Liver (tissue), 9 donors: ENCODE results near the gene C3orf52. TPM values are rescaled to one million over a fixed set of nuclear protein-coding genes. Genes with fewer than 3 reads are reported as not detected.

ENCODE experiments used
- DNase-seq: peaks from one replicate; pipeline ENCODE4 v3.0.0-alpha.2; 2017; ENCODE audit warnings: low spot score
- H3K27ac ChIP-seq, 2 donors: one replicate each; pipeline ENCODE4 v1.7.0; 2013; ENCODE audit warnings: inconsistent platforms in 2 of 2, low read length in 2 of 2, control low read depth in 1 of 2, low read depth in 1 of 2, mild to moderate bottlenecking in 1 of 2
- H3K27me3 ChIP-seq, 4 donors: one replicate each; pipeline versions ENCODE4 v1.6.1 to v1.7.0; 2013; ENCODE audit warnings: low read length in 3 of 4, inconsistent platforms in 1 of 4, mild to moderate bottlenecking in 1 of 4, moderate library complexity in 1 of 4; ENCODE audit not compliant: control insufficient read depth in 4 of 4, insufficient read depth in 4 of 4
- H3K36me3 ChIP-seq, 4 donors: one replicate each; pipeline versions ENCODE4 v1.6.1 to v1.7.0; 2013; ENCODE audit warnings: low read length in 3 of 4, mild to moderate bottlenecking in 3 of 4, low read depth in 1 of 4, moderate library complexity in 1 of 4; ENCODE audit not compliant: control insufficient read depth in 4 of 4, insufficient read depth in 3 of 4
- H3K4me1 ChIP-seq, 4 donors: one replicate each; pipeline versions ENCODE4 v1.6.1 to v1.7.0; 2013; ENCODE audit warnings: low read length in 3 of 4, mild to moderate bottlenecking in 3 of 4, moderate library complexity in 1 of 4; ENCODE audit not compliant: control insufficient read depth in 4 of 4, insufficient read depth in 4 of 4
- H3K4me3 ChIP-seq, 3 donors: one replicate each; pipeline versions ENCODE4 v1.6.1 to v1.7.0; 2013; ENCODE audit warnings: low read length in 3 of 3, control low read depth in 1 of 3, low read depth in 1 of 3, mild to moderate bottlenecking in 1 of 3
- H3K9ac ChIP-seq, 2 donors: one replicate each; pipeline ENCODE4 v1.7.0; 2013; ENCODE audit warnings: low read length in 2 of 2, mild to moderate bottlenecking in 2 of 2, moderate library complexity in 2 of 2, control low read depth in 1 of 2, low read depth in 1 of 2
- H3K9me3 ChIP-seq, 4 donors: one replicate each; pipeline versions ENCODE4 v1.6.1 to v1.7.0; 2013; ENCODE audit warnings: low read length in 3 of 4; ENCODE audit not compliant: control insufficient read depth in 4 of 4
- ATF3 ChIP-seq: IDR thresholded peaks from 2 replicates; pipeline ENCODE4 v1.6.1; 2016; ENCODE audit warnings: antibody characterized with exemption
- EGR1 ChIP-seq, 2 donors: IDR thresholded peaks; 2 replicates each; pipeline ENCODE4 v1.6.1; 2016 to 2018; ENCODE audit warnings: antibody characterized with exemption in 2 of 2, low read depth in 2 of 2
- GABPA ChIP-seq, 2 donors: IDR thresholded peaks in 1 of 2; conservative IDR thresholded peaks in 1 of 2; 2 replicates each; pipeline ENCODE4 v1.6.1; 2016; ENCODE audit warnings: antibody characterized with exemption in 2 of 2, mild to moderate bottlenecking in 1 of 2, moderate library complexity in 1 of 2
- HNF4A ChIP-seq, 2 donors: conservative IDR thresholded peaks; 2 replicates each; pipeline ENCODE4 v1.6.1; 2016; ENCODE audit warnings: antibody characterized with exemption in 2 of 2, mild to moderate bottlenecking in 2 of 2
- NR2F2 ChIP-seq: IDR thresholded peaks from 2 replicates; pipeline ENCODE4 v1.6.1; 2016; ENCODE audit warnings: antibody characterized with exemption
- RAD21 ChIP-seq, 2 donors: IDR thresholded peaks; 2 replicates each; pipeline ENCODE4 v1.6.1; 2016; ENCODE audit warnings: antibody characterized with exemption in 2 of 2, mild to moderate bottlenecking in 2 of 2
- REST ChIP-seq: IDR thresholded peaks from 2 replicates; pipeline ENCODE4 v1.6.1; 2016; ENCODE audit warnings: antibody characterized with exemption, mild to moderate bottlenecking
- RXRA ChIP-seq, 2 donors: IDR thresholded peaks; 2 replicates each; pipeline ENCODE4 v1.6.1; 2017 to 2018; ENCODE audit warnings: antibody characterized with exemption in 2 of 2, mild to moderate bottlenecking in 1 of 2
- SP1 ChIP-seq: IDR thresholded peaks from 2 replicates; pipeline ENCODE4 v1.6.1; 2018; ENCODE audit warnings: antibody characterized with exemption, mild to moderate bottlenecking
- TAF1 ChIP-seq: conservative IDR thresholded peaks from 2 replicates; pipeline ENCODE4 v1.6.1; 2016; ENCODE audit warnings: antibody characterized with exemption, mild to moderate bottlenecking
- ZBTB33 ChIP-seq: IDR thresholded peaks from 2 replicates; pipeline ENCODE4 v1.6.1; 2016; ENCODE audit warnings: antibody characterized with exemption
- WGBS: extraction: QIAGEN DNeasy Blood & Tissue Kit; methylation state at CpG from one replicate; pipeline ENCODE4 v1.1.7; 2013; 5-methylcytosine and 5-hydroxymethylcytosine counted together
- polyA plus RNA-seq, 2 donors: library from polyadenylated mRNA; stranded (reverse) in 1 of 2; unstranded in 1 of 2; fragments of 200-250 nt in 1 of 2; fragments of >200 nt in 1 of 2; fragmentation: Nextera tagmentation in 1 of 2; extraction: Ambion mirVana in 1 of 2; gene quantifications; one replicate each; pipeline versions ENCODE4 v1.2.1 to v1.2.3, GENCODE V29; 2013 to 2015
- total RNA-seq, 2 donors: library from RNA; depleted of rRNA; stranded (reverse); fragments of >200 nt; gene quantifications; one replicate each; pipeline ENCODE4 v1.2.3, GENCODE V29; 2014
- donor health status: healthy.
- donor health status: healthy.
- donor health status: healthy.
- donor health status: healthy.
- donor health status: healthy.

Gene C3orf52
- total and polyA plus RNA-seq, 4 donors = 0.10 to 1.8 (median 0.47) TPM; not detected in 1

GRCh38 chr3:112083239-112083638 lies 3.0 kb upstream of the C3orf52 start (continued):
- TF ChIP-seq ZBTB33 = no peak
- no peak for TF ChIP-seq RXRA (IDR thresholded peaks at IDR 0.05)

GRCh38 chr3:112084980-112085705 lies 1.0 kb upstream of the C3orf52 start:
- no peak overlapping the region for H3K27ac ChIP-seq
- TF ChIP-seq TAF1 (no peak), NR2F2 (no peak), REST (no peak), EGR1 (IDR thresholded peaks at IDR 0.05; ENCODE audit: low read depth in 2 of 2) (no peak), SP1 (no peak), ZBTB33 (no peak), RXRA (IDR thresholded peaks at IDR 0.05) (no peak), HNF4A (conservative IDR thresholded peaks at IDR 0.05) (no peak), RAD21 (IDR thresholded peaks at IDR 0.05) (no peak), ATF3 (no peak)
- peaks cover 0 to 13% (median 6%) of the 10 kb centered on the region in 4 donors for H3K4me1 ChIP-seq
- DNase-seq = no peak
- peaks cover 0 to 4% (median 0%) of the 10 kb centered on the region in 4 donors for H3K27me3 ChIP-seq
- no peaks in the 10 kb centered on the region for H3K9me3 ChIP-seq
- H3K36me3 ChIP-seq = no peaks in the 10 kb centered on the region
- H3K9ac ChIP-seq = no peak overlapping the region
- WGBS = 84% methylated on average over 7 of the region's 7 CpGs
- H3K4me3 ChIP-seq = no peak overlapping the region

GRCh38 chr3:112085735-112086075 lies 484 bp upstream of the C3orf52 start:
- WGBS = 44% methylated on average over 12 of the region's 12 CpGs
- no peak overlapping the region for H3K27ac ChIP-seq

More at GRCh38 chr3:112085735-112086075, 484 bp upstream of the C3orf52 start:
- peaks cover 0 to 4% (median 0%) of the 10 kb centered on the region in 4 donors for H3K27me3 ChIP-seq
- H3K36me3 ChIP-seq = no peaks in the 10 kb centered on the region
- H3K9ac ChIP-seq = no peak overlapping the region
- no peaks in the 10 kb centered on the region for H3K9me3 ChIP-seq
- TF ChIP-seq GABPA (IDR thresholded peaks at IDR 0.05 in 1 of 2, conservative IDR thresholded peaks at IDR 0.05 in 1 of 2) = no peak
- DNase-seq = no peak
- H3K4me3 ChIP-seq = peak overlapping the region in 2 of 3 donors; percentile 19 to 48
- H3K4me1 ChIP-seq = peaks cover 0 to 13% (median 6%) of the 10 kb centered on the region in 4 donors
